GM21390 (cell line): Measurements from ENCODE around the gene TMEM17.
"Not testable (repeated sequence)": the region's sequence is repeated elsewhere in the genome, so short reads cannot be mapped to it uniquely, and the experiment has no call there.

Experiments
- ATAC-seq: cut with Tn5 transposase; IDR thresholded peaks from one replicate; pipeline ENCODE4 v1.9.1; 2021; ENCODE audit not compliant: unreplicated experiment

Gene TMEM17, protein sequence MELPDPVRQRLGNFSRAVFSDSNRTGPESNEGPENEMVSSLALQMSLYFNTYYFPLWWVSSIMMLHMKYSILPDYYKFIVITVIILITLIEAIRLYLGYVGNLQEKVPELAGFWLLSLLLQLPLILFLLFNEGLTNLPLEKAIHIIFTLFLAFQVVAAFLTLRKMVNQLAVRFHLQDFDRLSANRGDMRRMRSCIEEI

DNA sequence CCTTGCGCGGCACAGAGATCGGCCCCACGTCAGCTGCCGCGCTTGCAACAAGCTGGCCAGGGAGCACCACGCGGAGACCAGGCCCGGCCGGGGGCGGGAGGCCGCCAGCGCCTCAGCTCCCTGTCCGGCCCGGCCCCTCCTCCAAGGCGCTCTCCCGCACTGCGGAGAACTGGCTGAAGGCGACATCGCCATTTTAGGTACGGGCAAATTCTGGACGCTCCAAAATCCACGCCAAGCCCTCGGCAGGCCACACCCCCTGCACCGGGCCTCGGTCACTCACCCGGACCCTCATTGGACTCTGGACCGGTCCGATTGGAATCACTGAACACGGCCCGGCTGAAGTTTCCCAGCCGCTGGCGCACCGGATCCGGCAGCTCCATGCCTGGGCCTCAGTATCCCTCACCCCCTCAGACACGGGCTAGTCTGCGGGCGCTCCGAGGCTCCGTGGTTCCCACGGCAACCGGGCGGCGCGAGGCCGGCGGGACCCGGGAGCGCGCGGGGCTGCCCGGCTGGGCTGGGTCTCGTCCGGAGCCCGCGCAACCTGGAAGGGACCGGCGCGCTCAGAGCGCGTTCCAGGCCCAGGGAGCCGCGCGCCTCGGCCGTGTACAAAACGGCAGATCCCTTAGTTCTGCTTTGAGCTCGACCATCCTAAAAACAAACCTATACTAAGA lies at the start of gene TMEM17:
Gene TMEM17 (minus strand): TSS at position 446 of the 671 bp plus-strand sequence. CDS start 66 bp downstream, at position 380.
- peak; percentile 84 for ATAC-seq

- no peak for ATAC-seq
Observed at GRCh38 chr2:62554440-62554839, 48.4 kb upstream of the TMEM17 start.

GRCh38 chr2:62550461-62550860 lies 44.5 kb upstream of the TMEM17 start:
- no peak for ATAC-seq

- no peak for ATAC-seq
Observed at GRCh38 chr2:62547854-62548253, 41.9 kb upstream of the TMEM17 start.

DNA sequence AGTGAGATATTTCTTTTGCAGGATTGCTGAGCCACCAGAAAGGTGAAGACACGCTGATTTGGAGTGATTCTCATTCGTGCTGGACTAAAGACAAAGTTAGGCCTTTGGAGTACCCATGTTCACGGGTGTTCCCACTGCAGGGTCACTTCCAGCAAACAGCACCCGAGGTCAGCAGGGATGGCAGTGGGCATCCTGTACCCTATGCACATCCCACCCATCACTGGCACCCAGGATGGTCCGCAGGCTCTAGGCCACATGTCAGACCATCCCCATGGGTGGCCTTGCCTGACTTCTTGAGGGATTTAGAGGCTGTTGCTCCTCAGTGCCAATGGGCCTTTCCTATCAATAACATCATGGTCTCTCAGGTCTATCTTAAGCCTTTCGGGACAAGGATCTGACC lies 39.3 kb upstream of the TMEM17 start:
- ATAC-seq, result no peak

DNA sequence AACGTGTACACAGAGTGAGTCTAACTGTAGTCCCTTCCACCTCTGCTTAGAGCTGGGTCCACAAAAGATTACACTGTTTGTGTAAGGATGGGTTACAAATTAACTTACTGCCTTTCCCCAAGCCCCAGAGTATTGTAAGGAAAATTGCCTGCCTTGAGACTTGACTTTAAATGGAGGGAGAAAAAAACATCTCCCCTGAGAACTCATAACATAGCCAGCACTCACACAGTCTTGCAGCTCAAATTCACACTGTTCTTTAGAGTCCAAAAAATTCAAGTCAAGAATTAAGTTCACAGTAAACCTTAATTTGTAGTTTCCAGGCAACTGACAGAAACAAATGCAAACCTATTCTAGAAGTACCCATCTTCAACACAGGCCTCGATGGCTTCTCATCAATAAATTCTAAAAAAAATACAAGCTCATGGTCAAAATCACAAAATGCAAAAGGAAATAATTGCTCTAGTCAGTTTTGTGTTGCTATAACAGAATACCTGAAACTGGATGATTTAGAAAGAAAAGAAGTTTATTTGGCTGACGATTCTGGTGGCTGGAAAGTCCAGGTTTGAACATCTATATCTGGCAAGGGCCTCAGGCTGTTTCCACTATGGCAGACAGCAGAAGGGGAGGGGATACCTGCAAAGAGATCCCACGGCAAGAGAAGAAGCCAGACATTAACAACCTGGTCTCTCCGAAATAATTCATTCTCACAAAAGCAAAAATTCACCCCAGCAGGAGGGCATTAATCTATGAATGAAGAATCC lies 34.6 kb upstream of the TMEM17 start:
- ATAC-seq, result no peak

- ATAC-seq, result no peak
Observed at GRCh38 chr2:62539606-62540407, 33.8 kb upstream of the TMEM17 start.

GRCh38 chr2:62538756-62539155 lies 32.8 kb upstream of the TMEM17 start:
- ATAC-seq, result no peak

DNA sequence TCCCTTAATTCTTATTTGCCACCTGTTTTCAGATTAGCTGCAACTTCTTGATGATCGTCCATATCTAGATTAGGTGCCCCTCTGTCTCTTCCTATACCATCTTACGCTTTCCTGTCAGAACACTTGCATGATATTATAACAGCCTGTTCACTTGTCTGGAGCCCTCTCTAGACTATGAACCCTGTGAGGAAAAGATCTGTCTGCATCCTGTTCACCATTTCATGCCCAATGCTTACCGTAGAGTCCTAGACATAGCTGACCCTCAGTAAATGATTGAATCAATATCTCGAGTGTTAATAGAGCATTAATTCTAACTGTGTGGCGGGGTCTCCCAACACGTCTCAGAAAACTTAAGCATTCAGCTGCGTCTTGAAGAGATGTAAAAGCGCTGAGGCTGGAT lies 31.8 kb upstream of the TMEM17 start:
- no peak for ATAC-seq

DNA sequence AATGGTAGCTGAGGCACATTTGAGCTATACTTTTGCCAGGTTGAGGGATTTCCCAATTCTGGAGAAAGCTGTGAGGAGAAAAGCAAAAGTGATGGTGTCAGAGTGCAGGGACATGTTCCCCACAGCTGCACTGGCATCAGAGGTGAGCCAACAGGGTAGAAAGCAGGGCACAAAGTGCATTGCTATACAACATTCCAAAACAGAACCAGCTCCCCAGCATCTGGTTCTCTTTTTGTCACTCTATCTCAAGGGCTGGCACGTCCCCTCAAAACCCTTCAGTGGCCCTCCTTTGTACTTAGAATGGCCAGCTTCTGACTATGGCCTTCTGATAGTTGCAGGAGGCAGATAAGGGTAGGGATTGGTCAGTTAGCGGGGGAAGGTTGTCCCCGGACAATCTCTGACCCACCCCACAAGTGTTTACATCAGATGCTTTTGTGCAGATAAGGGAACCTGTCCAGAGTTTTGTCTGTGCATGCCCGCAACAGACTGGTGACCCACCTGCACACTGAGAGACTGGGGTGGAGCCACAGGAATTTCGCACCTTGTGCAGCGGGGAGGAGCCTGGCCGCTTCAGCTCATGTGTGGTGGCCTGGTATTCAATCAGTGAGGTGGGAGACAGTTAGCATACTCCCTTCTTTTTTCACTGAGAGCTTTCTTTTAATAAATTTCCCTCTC lies 31.0 kb upstream of the TMEM17 start:
- ATAC-seq, result no peak

DNA sequence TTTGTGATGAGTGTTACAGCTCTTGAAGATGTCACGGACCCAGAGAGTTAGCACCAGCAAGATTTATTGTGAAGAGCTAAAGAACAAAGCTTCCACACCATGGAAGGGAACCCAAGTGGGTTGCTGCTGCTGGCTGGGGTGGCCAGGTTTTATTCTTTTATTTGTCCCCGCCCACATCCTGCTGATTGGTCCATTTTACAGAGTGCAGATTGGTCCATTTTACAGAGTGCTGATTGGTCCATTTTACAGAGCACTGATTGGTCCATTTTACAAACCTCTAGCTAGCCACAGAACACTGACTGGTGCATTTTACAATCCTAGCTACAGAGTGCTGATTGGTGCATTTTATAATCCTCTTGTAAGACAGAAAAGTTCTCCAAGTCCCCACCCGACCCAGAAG lies 29.5 kb upstream of the TMEM17 start:
- not testable (repeated sequence) for ATAC-seq

- no peak for ATAC-seq
Observed at GRCh38 chr2:62531594-62531993, 25.6 kb upstream of the TMEM17 start.

GRCh38 chr2:62529758-62530157 lies 23.8 kb upstream of the TMEM17 start:
- ATAC-seq, result no peak

GRCh38 chr2:62527478-62528210 lies 21.6 kb upstream of the TMEM17 start:
- ATAC-seq, result no peak

- no peak for ATAC-seq
Observed at GRCh38 chr2:62526531-62527381, 20.8 kb upstream of the TMEM17 start.

- no peak for ATAC-seq
Observed at GRCh38 chr2:62525549-62526269, 19.7 kb upstream of the TMEM17 start.

GRCh38 chr2:62524293-62524941 lies 18.4 kb upstream of the TMEM17 start:
- no peak for ATAC-seq

DNA sequence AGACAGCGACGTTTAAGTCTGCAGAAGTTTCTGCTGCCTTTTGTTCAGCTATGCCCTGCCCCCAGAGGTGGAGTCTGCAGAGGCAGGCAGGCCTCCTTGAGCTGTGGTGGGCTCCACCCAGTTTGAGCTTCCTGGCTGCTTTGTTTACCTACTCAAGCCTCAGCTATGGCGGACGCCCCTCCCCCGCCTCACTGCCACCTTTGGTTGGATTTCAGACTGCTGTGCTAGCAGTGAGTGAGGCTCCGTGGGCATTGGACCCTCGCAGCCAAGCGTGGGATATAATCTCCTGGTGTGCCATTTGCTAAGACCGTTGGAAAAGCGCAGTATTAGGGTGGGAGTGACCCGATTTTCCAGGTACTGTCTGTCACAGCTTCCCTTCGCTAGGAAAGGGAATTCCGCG lies 15.1 kb upstream of the TMEM17 start:
- not testable (repeated sequence) for ATAC-seq
